ENCODE measurements around the gene FAM72B.
"Not testable (repeated sequence)": the region's sequence is repeated elsewhere in the genome, so short reads cannot be mapped to it uniquely, and the experiment has no call there.

FAM72B gene

DNA sequence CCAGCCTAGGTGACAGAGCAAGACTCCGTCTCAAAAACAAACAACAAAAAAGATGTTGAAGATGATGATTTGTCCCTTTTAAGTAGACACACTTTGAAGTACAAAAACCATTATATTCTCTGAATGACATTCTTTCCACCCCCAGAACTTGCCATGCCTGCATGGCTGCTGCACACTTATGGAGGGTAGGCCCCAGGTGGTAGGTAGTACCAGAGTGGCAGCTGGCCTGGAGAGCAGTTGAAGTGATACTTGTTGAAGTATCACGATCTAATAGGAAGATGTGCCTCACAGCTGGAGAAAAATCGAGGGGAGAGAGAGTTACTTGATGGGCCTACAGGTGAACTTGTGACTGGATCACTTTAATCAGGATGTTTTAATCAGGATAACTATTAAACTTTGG is 15.6 kb upstream of the FAM72B start:
- not testable (repeated sequence) for DNase-seq

DNA sequence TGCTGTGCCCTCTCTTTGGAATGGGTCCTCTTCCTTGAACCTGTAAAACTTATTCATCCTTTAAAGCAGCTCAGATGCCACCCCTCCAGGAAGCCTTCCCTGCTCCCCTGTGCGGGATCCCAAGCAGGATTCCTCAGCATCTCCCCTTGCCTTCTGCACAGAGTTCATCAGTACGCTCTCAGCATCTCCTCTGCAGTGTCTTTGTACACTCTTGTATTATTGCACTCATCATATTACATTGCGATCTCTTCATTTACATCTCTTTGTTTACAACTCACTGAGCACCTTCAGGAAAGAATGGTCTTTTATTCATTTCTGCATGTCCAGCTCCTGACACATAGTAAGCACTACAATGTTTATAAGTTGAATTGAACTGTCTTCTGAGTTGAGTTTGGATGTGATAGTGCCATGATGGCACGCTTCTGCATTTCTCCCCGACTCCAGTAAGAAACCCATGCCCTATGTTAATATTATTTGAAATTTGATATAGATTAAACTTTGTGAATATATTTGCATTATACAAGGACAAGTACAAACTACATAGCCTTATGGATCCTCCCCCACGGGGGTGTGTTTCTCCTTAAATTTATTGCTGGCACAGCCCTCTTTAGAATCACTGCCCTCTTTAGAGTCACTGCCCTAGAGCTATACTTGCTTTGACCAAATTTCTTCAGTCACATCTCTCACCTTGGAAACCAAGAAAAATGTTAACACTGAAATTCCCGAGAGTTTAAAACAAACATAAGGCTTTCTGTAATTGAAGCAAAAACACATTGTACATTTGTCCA is 13.1 kb upstream of the FAM72B start:
- DNase-seq = not testable (repeated sequence)

DNA sequence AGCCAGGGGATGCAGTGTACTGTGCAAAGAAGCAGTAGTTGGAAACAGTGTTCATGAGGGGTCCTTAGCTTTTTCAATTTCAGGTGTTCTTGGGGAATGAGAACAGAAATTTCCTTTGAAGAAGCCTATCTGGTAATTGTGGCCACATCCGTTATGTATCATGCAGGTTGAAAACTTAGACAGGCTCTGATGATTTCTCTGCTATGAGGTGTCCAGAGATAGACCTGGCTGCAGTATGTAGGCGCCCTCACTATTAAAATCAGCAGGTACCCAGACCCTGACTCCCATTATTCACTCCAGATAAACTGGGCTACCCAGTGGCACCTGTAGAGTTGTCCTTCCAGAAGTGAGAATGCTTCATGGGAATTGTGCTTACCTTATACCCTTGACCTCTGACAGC is 8.4 kb upstream of the FAM72B start:
- DNase-seq = not testable (repeated sequence)

DNA sequence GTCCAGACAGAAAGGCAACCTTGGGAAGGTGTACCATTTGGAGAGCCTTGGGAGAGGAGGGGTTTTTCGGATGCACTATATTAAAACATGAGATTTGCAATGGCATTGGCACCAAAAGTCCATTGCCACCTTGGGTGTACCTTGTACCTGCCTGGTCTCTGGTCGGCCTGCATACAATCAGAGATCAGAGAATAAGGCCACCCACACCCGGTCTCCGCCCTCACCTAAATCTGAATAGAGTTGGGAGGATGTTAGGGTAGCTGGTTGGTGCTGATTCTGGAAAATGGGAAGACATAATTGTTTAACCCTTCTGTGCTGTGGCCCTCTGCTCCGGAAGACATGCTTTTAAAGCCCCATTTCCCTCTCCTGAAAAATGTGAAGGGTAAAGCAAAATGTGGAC is 3.8 kb upstream of the FAM72B start:
- not testable (repeated sequence) for DNase-seq

DNA sequence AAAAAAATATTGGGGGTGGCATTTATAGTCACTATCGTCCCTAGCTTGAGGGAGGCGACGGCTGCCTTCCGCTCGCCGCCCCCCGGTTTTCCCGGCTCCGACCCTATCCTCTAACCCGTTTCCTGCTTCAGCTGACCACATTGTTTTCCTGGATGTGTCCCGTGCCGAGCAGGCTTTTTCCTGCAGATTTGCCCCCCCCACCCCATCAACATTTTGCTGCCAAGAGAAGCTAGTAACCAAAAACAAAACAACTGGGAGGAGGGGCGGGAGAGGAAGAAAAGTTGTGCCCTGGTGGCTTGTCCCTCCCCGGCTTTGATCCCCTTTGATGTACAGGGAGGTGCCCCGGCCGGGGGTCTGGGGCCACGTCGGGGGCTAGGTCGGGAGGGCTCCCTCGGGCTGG is 2.1 kb upstream of the FAM72B start:
- not testable (repeated sequence) for DNase-seq

DNA sequence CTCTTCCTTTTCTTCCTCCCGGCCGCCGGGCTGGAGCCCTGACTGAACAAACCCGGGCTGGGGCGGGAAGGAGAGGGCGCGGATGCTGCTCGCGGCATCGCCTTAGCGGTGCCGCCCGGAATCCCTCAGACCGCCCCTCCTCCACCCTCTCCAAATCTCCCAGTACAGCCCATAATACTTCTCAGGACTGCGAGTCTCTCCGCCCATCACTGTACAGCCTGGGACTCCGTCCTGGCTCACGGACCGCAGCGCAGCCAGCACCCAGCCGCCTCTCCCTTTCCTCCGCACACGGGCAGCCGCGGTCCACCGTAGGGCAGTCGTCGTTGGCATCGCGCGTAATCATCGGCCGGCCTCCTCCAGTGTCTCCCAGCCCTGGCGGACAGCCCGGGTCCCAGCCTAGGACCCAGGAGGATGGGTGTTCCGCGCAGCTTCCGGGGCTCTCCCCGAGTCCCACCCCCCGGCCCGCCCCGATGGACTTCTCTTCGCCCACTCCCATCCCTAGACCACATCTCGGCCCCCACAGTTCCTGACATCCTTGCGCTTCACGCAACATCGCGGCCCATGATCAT is 1.1 kb upstream of the FAM72B start:
- not testable (repeated sequence) for DNase-seq

DNA sequence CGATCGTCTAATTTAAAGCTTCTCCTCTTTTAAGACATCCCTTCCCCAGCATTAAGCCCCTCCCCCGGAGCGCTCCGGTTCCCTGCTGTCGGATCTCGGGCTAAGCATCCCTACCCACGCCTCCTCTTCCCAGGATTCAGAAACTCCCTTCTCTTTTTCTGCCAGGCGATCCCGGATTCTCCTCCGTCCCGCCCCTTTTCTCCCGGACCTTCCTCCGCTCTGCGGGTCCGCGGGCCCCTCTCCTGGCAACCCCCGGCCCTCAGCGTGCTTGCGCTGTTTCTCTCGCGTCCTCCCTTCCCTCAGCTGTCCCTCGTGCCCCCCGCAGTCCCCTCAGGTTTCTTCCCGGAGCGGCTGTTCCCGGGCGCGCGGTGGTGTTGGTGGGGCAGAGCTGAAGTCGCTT is 273 bp downstream of the FAM72B start:
- DNase-seq = not testable (repeated sequence)

DNA sequence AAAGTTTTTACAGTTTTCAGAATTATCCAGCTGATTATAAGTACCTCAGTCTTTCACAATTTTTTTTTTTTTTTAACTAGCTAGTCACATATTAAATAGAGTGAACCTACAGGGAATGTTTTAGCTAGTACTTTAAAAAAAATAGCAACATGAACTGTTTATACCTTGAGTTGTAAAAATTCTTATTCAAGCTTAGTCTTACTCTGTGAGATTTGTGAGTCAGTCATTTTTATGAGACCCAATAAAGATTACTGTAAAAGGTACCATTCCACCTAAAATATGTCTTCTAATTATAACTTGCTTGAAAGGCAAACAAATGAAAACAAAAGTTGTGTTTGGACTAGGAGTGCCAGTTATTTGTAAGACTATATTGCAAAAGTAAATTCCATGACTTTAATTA is 5.9 kb downstream of the FAM72B start:
- not testable (repeated sequence) for DNase-seq

DNA sequence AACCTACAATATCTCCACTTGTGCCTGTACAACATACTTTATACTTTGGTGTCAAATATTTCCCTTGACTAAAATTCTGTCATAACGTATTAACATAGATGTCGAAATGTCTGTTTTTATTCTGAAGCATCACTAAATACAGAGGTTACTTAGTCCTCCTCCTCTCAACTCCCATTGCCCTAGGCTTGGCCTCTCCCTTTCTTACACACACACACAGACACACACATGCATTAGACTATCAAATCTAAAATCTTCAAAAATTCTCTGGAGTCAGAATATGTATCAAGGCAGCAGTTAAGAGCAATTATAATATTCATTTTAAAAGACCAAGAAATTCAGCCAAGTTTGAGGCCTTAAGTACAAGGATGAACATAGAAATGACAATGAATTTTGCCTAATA is 7.5 kb downstream of the FAM72B start:
- not testable (repeated sequence) for DNase-seq

DNA sequence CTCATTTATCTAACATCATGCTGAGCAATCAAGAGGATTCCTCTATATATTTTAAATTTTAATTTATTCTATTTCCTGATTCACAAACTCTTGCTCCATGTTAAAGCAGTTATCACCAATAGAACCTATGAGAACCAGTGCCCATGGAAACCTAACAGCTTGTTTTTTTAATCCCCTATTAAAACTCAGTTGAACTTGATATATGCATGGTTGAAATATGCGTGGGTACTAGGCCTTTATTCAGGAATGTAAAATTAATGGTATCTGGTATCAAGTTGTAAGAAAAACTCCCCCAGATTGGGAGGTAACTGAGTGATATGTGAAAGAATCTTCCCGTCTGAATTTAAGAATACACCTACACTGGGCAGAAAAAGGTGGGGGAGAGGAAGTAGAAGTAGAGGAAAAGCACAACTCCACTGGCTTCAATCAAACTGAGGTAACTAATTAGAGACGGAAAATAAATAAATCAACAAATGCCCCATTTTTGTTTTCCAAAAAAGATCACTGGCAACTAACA is 15.9 kb downstream of the FAM72B start:
- DNase-seq = not testable (repeated sequence)

DNA sequence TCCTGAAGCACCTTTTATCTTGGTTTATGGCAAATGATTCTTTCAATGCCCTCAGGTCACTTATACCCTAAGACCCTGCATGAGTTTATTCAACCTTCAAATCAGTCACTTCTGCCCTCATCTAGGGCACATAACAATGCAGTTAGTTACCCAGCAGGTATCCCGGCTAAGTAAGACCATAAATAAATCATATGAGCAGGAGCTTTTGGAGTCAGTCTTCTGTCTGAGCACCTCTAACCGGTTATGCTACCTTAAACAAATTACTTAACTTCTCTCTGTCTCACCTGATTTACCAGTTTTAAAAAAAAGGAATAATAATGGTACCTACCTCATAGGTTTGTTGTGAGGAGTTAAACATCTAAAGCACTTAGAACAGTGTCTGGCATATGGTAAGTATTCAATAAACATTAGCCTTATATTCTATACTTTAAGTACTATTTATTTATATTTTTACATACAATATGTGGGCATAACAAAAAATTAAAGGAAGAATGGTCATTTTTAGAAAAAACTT is 16.9 kb downstream of the FAM72B start:
- DNase-seq = not testable (repeated sequence)

DNA sequence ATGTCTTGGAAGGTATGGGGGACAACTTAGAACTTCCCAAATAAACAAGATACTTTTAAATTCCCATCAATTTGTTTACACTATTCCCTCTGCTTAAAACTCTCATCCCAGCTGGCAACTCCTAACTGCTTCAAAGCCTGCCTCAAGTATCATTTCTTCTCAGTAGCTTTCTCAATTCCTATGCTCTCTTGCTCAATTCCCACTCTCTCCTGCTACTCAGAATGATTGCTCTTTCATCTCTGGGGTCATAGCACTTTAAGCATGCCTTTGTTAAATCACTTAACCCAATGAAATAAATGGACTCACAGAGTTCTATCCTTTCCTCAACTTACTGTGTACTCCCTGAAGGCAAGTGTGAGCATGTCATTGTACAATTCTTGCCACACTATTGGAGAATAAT is 18.8 kb downstream of the FAM72B start:
- DNase-seq = not testable (repeated sequence)

DNA sequence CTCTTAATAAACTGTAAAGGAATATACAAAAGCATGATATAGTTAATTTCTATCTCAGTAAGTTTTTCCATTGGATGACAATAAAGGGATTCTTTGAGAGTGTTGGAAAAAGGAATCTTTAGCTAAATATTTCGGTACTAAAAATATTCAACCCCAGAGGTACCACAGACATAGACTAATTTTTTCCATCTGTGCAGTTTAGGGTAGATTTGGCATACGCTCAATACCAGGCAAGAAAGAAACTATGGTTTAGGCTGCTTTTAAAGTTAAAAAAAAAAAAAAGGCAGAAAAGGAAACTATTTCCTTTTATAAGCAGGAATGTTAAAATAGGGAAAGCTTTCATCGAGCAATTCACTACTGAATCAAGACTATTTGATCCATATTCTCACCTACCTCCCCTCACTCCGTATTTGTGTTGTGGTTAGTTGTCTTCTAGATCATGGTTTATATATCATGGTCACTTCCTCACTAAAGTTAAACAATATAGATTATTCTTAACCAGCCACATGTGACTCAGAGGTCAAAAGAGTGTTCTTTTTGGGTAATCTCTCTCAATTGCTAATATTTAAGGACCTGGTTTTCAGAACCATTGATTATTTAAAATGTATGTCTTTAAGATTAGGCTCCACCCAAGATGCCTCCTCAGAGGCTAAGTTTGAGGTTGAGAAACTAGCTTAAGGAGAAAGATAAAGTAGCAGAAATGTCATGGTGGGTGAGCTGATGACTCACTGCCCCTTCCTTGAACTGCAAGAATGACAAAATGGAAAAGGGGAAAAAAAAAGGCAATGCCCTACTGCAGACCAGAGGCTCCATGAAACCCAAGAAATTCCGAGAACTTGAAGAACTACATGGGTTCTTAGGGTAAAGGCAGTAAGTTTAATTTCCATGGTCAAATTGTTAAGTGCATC is 20.0 kb downstream of the FAM72B start:
- not testable (repeated sequence) for DNase-seq

DNA sequence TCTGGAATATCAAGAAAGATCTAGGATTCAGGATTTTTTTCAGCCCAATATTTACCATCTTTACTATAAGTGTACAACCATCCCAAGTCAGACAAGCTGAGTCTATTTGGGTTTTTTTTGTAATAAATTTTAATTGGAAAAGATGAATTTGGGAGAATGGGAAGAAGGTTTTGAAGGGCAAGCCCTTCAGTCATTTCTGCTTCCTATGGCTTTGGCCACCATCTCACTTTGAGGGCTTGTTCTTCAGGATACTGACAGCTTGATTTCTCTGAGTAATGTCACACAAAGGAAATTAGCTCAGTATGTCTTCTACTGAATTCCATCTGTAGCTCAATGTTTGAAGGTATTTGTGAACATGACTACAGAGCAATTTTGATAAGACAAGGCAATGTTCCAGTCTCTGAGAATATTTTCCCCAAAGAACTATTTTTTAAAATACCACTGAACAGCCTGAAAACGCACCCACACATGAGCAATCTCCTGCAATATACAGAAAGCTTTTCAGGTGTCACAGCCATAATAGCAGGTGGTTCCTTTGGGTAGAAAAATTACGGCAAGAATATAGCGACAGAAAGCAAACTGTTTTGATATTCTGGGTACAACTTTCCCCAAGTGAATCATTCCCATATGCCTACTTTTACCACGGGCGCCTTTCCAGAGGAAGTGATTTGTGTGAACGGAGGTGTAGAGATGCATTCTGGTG is 22.8 kb downstream of the FAM72B start:
- not testable (repeated sequence) for DNase-seq

DNA sequence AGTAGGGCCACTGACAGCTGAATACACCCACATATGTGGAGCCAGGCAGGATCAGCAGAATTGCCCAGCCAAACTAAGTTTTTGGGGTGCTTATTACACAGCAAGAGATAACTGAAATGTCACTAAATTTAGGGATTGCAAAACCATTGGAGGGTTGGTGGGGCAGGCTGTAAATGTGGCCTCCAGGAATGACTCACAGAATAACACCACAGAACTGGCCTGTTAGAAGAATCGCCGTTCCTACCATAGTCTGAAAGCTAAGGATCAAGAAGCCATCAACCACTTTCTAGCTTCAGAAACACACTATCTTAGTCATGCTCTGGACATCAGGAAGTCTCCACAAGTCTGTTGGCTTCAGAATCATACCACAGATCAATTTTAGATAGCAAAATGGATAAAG is 24.0 kb downstream of the FAM72B start:
- not testable (repeated sequence) for DNase-seq

DNA sequence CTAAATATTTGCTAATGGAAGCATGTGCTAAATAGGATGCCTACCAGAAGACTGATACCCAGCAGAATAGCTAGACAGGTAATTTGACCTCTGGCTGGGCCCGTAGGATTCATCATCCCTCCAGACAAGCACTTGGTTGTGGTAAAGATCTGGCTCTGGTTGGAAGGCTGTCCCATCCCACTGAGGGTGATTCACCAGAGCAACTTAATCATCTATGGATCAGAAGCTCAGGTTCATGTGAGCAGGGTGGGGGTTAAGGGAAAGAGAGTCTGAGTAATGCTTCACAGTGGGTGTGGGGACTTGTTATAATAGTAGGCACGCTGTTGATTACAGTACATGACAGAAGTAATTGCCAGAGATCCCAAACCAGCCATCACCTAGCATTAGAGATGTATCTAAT is 26.5 kb downstream of the FAM72B start:
- DNase-seq = not testable (repeated sequence)

DNA sequence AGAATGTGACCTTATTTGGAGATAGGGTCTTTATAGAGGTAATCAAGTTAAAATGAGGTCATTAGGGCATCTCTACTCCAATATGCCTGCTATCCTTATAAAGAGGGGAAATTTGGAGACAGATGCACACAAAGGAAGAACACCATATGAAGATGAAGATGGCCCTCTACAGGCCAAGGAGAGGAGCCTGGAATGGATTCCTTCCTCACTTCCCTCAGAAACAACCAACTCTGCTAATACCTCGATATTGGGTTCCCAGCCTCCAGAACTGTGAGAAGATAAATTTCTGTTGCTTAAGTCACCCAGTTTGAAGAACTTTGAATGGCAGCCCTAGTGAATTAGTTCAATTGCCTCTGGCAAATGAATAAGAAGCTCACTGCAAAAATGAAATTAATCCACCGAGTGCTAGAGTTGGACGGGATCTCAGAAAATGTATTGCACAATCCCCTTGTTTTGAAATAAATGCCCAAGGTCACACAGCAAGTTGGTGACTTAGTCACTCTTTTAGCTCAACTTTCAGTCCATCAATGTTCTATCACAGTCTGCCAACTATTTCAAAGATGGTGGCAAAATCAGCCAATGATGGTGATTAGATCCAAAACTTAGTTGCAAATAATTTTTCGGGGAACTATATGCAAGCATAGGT is 27.1 kb downstream of the FAM72B start:
- not testable (repeated sequence) for DNase-seq

DNA sequence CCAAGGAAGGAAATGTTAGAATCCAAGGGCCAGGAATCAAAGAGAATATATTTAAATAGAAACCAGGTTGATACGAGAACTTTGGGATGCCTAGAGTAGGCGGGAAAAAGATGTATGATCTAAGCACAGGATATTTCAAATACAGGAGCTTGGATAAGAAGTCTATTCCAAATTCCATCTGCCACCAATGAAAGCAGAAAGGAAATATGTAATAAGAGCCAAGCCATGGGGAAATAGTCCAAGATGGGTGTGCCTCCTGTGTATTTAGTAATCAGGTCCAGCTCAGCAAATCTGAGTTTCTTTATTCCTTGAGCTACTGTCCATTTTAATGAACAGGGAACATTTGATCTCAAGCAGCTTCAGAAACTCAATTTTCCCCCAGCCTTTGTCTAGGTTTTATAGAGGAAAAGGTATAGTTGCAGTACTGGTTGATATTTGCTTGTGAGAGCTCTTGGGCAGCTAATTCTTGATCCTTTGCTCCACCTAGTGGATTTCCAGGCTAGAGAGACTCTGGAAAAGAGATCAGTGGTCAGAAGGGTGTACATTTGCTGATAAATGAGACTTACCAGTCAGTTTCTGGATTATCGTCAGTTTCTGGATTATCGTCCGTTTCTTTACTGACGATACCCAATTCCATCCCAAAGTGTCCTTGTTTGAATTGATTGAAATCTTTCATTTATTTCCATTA is 28.3 kb downstream of the FAM72B start:
- not testable (repeated sequence) for DNase-seq

DNA sequence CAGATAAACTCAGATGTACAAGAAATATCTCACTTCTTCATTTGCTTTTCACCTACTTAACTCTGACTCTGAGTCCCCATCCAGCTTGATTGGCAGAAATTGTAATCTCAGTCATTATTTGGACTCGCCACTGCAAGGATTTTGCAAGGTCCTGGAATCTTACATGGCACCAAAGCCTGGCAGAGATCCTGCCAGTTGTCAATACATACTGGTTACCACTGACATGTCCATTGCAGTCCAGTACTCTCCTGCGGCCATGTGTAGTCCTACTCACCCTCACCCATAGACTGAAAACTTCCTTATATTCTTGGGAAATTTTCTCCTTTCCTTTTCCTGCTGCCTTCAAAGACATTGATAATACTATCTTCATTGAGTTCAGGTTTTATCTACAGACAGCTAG is 29.3 kb downstream of the FAM72B start:
- DNase-seq = not testable (repeated sequence)

DNA sequence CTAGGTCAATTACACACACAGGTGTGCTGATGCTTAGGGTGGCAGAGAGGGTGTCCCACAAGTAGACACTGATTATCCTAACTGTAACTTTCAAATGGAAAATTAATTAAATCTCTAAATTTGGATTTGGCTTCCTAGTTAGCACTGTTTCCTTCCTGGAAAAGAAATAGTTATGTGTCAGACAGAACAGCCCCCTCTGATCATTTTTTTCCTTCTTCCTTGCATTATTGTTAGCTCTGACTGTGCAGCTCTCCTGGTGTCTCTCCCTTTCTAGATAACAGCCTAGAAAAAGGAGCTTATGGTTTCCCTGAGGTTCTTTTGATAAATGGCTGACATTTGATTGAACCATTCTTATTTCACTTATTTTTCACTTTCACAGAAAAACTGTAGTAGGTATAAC is 31.4 kb downstream of the FAM72B start:
- not testable (repeated sequence) for DNase-seq

DNA sequence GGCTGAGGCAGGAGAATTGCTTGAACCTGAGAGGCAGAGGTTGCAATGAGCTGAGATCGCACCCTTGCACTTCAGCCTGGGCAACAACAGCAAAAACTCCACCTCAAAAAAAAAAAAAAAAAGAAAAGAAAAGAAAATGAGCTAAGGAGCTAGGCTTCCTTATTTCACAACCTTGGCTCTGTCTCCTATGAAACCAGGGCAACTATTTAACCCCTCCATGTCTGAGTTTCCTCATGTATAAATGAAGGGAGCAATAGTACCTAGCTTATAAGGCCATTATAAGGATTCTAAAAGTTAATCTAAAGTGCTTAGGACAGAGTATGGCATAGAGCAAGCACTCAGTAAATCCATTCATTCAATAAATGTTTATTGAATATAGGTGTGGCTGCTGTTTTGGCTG is 32.8 kb downstream of the FAM72B start:
- not testable (repeated sequence) for DNase-seq

Data from left hindlimb (tissue), 1 donor.